HepG2 (cell line): ENCODE data around the gene TEKT3. TPM values are rescaled to one million over a fixed set of nuclear protein-coding genes. Genes with fewer than 3 reads are reported as not detected.

Experiments used
- ATAC-seq: fragments of 200-7000 bp; cut with Tn5 transposase; 3 replicates; pipeline ENCODE4 v1.9.1; 2020; ENCODE audit warnings: mild to moderate bottlenecking, moderate library complexity
- BruUV-seq: library from RNA; stranded (reverse); fragments of 400-500 nt; replicated peaks from 2 replicates; lab custom pipeline; 2021; lab: Mats Ljungman, UMichigan
- CTCF ChIA-PET: fragments of 300-600 bp; formaldehyde crosslinking; extraction: SDS; loops from one replicate; lab custom pipeline; 2021; ENCODE audit warnings: low total read pairs, inconsistent platforms, low intra/inter-chr PET ratio; lab: Yijun Ruan, JAX
- POLR2A ChIA-PET: fragments of 350-600 bp; sonication (Branson Sonifier 250); formaldehyde crosslinking; loops from one replicate; lab custom pipeline; 2020; ENCODE audit warnings: antibody characterized with exemption, inconsistent platforms; lab: Yijun Ruan, JAX
- DNase-seq: peaks from one replicate; pipeline ENCODE4 v3.0.0-alpha.2; 2015; ENCODE audit warnings: low spot score
- FAIRE-seq: peaks from 3 replicates; lab custom pipeline; 2011; peaks lifted over from hg19 to GRCh38; lab: Jason Lieb, UNC
- H2AFZ ChIP-seq: one replicate; pipeline ENCODE4 v1.6.1; 2011; ENCODE audit warnings: low read length, inconsistent platforms
- H3K27ac ChIP-seq: fragments of 300-600 bp; 3 replicates; pipeline ENCODE4 v1.8.0; 2011; ENCODE audit warnings: mixed run types, mild to moderate bottlenecking, mixed read lengths, low read length, inconsistent platforms; ENCODE audit not compliant: insufficient read depth; ENCODE audit errors: extremely low read length
- H3K27me3 ChIP-seq, 2 experiments: fragments of 200-600 bp in 1 of 2; 2 replicates in 1 of 2; 3 replicates in 1 of 2; pipeline versions ENCODE4 v1.6.0 to v1.8.0; 2011; ENCODE audit warnings: low read length in 2 of 2, mild to moderate bottlenecking in 2 of 2, moderate library complexity in 2 of 2, inconsistent platforms in 1 of 2; ENCODE audit not compliant: insufficient read depth in 2 of 2, control insufficient read depth in 1 of 2
- H3K36me3 ChIP-seq, 2 experiments: fragments of 200-600 bp in 1 of 2; replicated peaks in 1 of 2; 2 replicates in 1 of 2; 3 replicates in 1 of 2; pipeline versions ENCODE4 v1.5.1 to v1.8.0; 2011; ENCODE audit warnings: low read length in 2 of 2, inconsistent platforms in 1 of 2; ENCODE audit not compliant: insufficient read depth in 2 of 2, control insufficient read depth in 1 of 2
- H3K4me1 ChIP-seq: 2 replicates; pipeline ENCODE4 v1.5.1; 2012; ENCODE audit warnings: low read length, inconsistent platforms; ENCODE audit not compliant: insufficient read depth
- H3K4me2 ChIP-seq: 2 replicates; pipeline ENCODE4 v1.6.0; 2011; ENCODE audit warnings: low read depth, low read length, inconsistent platforms
- H3K4me3 ChIP-seq, 3 experiments: fragments of 200-600 bp in 1 of 3; sonication (generic), shearing (Covaris generic) in 1 of 3; replicated peaks in 1 of 3; 2 replicates each; pipeline ENCODE4 v1.5.1; 2011 to 2016; ENCODE audit warnings: low read length in 3 of 3, inconsistent platforms in 2 of 3, low read depth in 2 of 3, mild to moderate bottlenecking in 2 of 3, control low read depth in 1 of 3, mixed read lengths in 1 of 3; ENCODE audit not compliant: insufficient read depth in 1 of 3
- H3K79me2 ChIP-seq: one replicate; pipeline ENCODE4 v1.6.1; 2011; ENCODE audit warnings: low read length, inconsistent platforms; ENCODE audit not compliant: insufficient read depth
- H3K9ac ChIP-seq: 2 replicates; pipeline ENCODE4 v1.6.0; 2011; ENCODE audit warnings: mild to moderate bottlenecking, low read depth, low read length, inconsistent platforms; ENCODE audit not compliant: insufficient read depth
- H3K9me3 ChIP-seq: 2 replicates; pipeline ENCODE4 v1.5.1; 2012; ENCODE audit warnings: mild to moderate bottlenecking, low read length
- H4K20me1 ChIP-seq: 2 replicates; pipeline ENCODE4 v1.6.0; 2011; ENCODE audit warnings: inconsistent platforms, mild to moderate bottlenecking, low read length, moderate library complexity; ENCODE audit not compliant: insufficient read depth
- ATF6 ChIP-seq: sonication (generic); formaldehyde crosslinking; conservative IDR thresholded peaks from 2 replicates; pipeline ENCODE4 v1.4.0; 2020; ENCODE audit warnings: missing genetic modification reagents
- ATF7-NPFF ChIP-seq: sonication (generic); formaldehyde crosslinking; IDR thresholded peaks from 2 replicates; pipeline ENCODE4 v1.8.1; 2023; ENCODE audit warnings: mild to moderate bottlenecking, low read depth, missing genetic modification reagents, moderate library complexity
- GTF3A ChIP-seq: sonication (generic); formaldehyde crosslinking; conservative IDR thresholded peaks from 2 replicates; pipeline ENCODE4 v1.4.0; 2020; ENCODE audit warnings: mild to moderate bottlenecking, missing genetic modification reagents
- HNRNPK ChIP-seq: fragments of 200-400 bp; formaldehyde crosslinking; IDR thresholded peaks from 2 replicates; pipeline ENCODE4 v1.6.1; 2018; ENCODE audit warnings: low read length, low read depth, moderate library complexity, mild to moderate bottlenecking; ENCODE audit not compliant: poor library complexity, severe bottlenecking
- HOXA5 ChIP-seq: sonication (generic); formaldehyde crosslinking; IDR thresholded peaks from 2 replicates; pipeline ENCODE4 v1.4.0; 2020; ENCODE audit warnings: missing genetic modification reagents
- KLF9 ChIP-seq: IDR thresholded peaks from 2 replicates; pipeline ENCODE4 v1.6.1; 2016; ENCODE audit warnings: low read depth
- MAZ ChIP-seq, 2 experiments: sonication (generic) in 1 of 2; formaldehyde crosslinking in 1 of 2; IDR thresholded peaks; 2 replicates each; pipeline versions ENCODE4 v1.5.0 to v1.6.1; 2012 to 2020; ENCODE audit warnings: low read depth in 2 of 2, mild to moderate bottlenecking in 2 of 2, borderline replicate concordance in 1 of 2, improper control_type of control experiment in 1 of 2, low read length in 1 of 2, missing genetic modification reagents in 1 of 2, moderate library complexity in 1 of 2
- NFIC ChIP-seq: IDR thresholded peaks from 2 replicates; pipeline ENCODE4 v1.6.1; 2012; ENCODE audit warnings: mild to moderate bottlenecking, low read length, inconsistent platforms
- NFYB ChIP-seq: sonication (generic); formaldehyde crosslinking; IDR thresholded peaks from 2 replicates; pipeline ENCODE4 v1.4.0; 2020; ENCODE audit warnings: missing genetic modification reagents
- RARG ChIP-seq: sonication (generic); formaldehyde crosslinking; IDR thresholded peaks from 2 replicates; pipeline ENCODE4 v1.4.0; 2020; ENCODE audit warnings: low read depth, mild to moderate bottlenecking, missing genetic modification reagents
- THYN1 ChIP-seq: sonication (generic); formaldehyde crosslinking; IDR thresholded peaks from 2 replicates; pipeline ENCODE4 v1.8.1; 2023; ENCODE audit warnings: low read depth, mild to moderate bottlenecking, moderate library complexity, missing genetic modification reagents, borderline replicate concordance
- ZBTB4 ChIP-seq: sonication (generic); formaldehyde crosslinking; IDR thresholded peaks from 2 replicates; pipeline ENCODE4 v1.4.0; 2020; ENCODE audit warnings: missing genetic modification reagents, mild to moderate bottlenecking, borderline replicate concordance
- ZFP62 ChIP-seq: sonication (generic); formaldehyde crosslinking; IDR thresholded peaks from 2 replicates; pipeline ENCODE4 v1.4.0; 2020; ENCODE audit warnings: missing genetic modification reagents
- ZMYM3 ChIP-seq: sonication (generic); formaldehyde crosslinking; IDR thresholded peaks from 2 replicates; pipeline ENCODE4 v1.5.1; 2020; ENCODE audit warnings: mild to moderate bottlenecking, missing genetic modification reagents
- ZNF20 ChIP-seq: sonication (generic); formaldehyde crosslinking; IDR thresholded peaks from 2 replicates; pipeline ENCODE4 v1.4.0; 2020; ENCODE audit warnings: mild to moderate bottlenecking, moderate library complexity, missing genetic modification reagents
- ZNF263 ChIP-seq: sonication (generic); formaldehyde crosslinking; IDR thresholded peaks from 2 replicates; pipeline ENCODE4 v1.4.0; 2020; ENCODE audit warnings: missing genetic modification reagents
- ZNF264 ChIP-seq: sonication (generic); formaldehyde crosslinking; IDR thresholded peaks from 2 replicates; pipeline ENCODE4 v1.4.0; 2020; ENCODE audit warnings: missing genetic modification reagents
- ZNF468 ChIP-seq: sonication (generic); formaldehyde crosslinking; IDR thresholded peaks from 2 replicates; pipeline ENCODE4 v1.8.0; 2022; ENCODE audit warnings: mild to moderate bottlenecking, moderate library complexity, missing genetic modification reagents
- ZNF557 ChIP-seq: sonication (generic); formaldehyde crosslinking; IDR thresholded peaks from 2 replicates; pipeline ENCODE4 v1.4.0; 2020; ENCODE audit warnings: missing genetic modification reagents
- ZNF713 ChIP-seq: sonication (generic); formaldehyde crosslinking; IDR thresholded peaks from 2 replicates; pipeline ENCODE4 v1.4.0; 2020; ENCODE audit warnings: mild to moderate bottlenecking, missing genetic modification reagents
- WGBS: methylation state at CpG from one replicate; pipeline ENCODE4 v1.1.6; 2017; ENCODE audit warnings: low lambda C conversion rate; 5-methylcytosine and 5-hydroxymethylcytosine counted together
- in situ Hi-C: cut with HindIII; loops from 2 replicates; pipeline ENCODE4 v1.10.0; 2017; ENCODE audit warnings: low pct_unique_long_range_greater_than_20kb; ENCODE audit not compliant: extremely low pct_ligation_motif_present
- intact Hi-C: fragments of 100-400 bp; cut with micrococcal nuclease; formaldehyde crosslinking; loops from one replicate; pipeline ENCODE4 v1.10.0; 2022; ENCODE audit not compliant: unreplicated experiment
- polyA plus RNA-seq, 8 experiments: library from polyadenylated mRNA; depleted of rRNA in 3 of 8; stranded (reverse) in 7 of 8; unstranded in 1 of 8; fragments of >200 nt; fragmentation: Illumina TruSeq in 4 of 8; extraction: Trizol in 4 of 8; gene quantifications; 2 replicates each; pipeline versions ENCODE4 v1.2.1 to v1.2.3, GENCODE V29; 2011 to 2016; ENCODE audit warnings: low read depth in 4 of 8, missing spikeins in 1 of 8, mixed read lengths in 1 of 8; ENCODE audit not compliant: insufficient read depth in 1 of 8
- total RNA-seq, 5 experiments: library from RNA; depleted of rRNA; stranded (reverse); fragments of >200 nt; fragmentation: Illumina TruSeq; extraction: Trizol; gene quantifications; 2 replicates each; pipeline ENCODE4 v1.2.3, GENCODE V29; 2016; ENCODE audit warnings: low read depth in 1 of 5

TEKT3 gene
- total and polyA plus RNA-seq, 2 of the 13 experiments (the other 11 are each of a cell fraction or from before 2014, with no cell fraction given) = 0.58 to 0.82 TPM

GRCh38 chr17:15309236-15309635 is 32.2 kb downstream of the TEKT3 start (continued):
- TF ChIP-seq ZBTB4 (CRISPR knock-in tag) (no peak), GTF3A (CRISPR knock-in tag) (no peak), ZMYM3 (CRISPR knock-in tag) (no peak)

- intact Hi-C loops = no loop called here
- in situ Hi-C loops = no loop called here
- H3K4me3 ChIP-seq = no peak overlapping the region
- no peaks in the 10 kb centered on the region for H3K36me3 ChIP-seq
- H3K27ac ChIP-seq = no peak overlapping the region
- H3K79me2 ChIP-seq = no peaks in the 10 kb centered on the region
- WGBS = 43% methylated on average over 7 of the region's 7 CpGs
- POLR2A ChIA-PET = no interaction called here
- DNase-seq (no peak), FAIRE-seq (no peak), ATAC-seq (no peak)
- no TSS peak for BruUV-seq
- no peaks in the 10 kb centered on the region for H4K20me1 ChIP-seq
- no peaks in the 10 kb centered on the region for H3K9me3 ChIP-seq
- no peak overlapping the region for H3K4me2 ChIP-seq
- no peaks in the 10 kb centered on the region for H3K4me1 ChIP-seq
- H3K27me3 ChIP-seq = peaks cover 0 to 13% of the 10 kb centered on the region in 2 experiments; a peak in 3 of 5 replicates
- CTCF ChIA-PET = no interaction called here
- no peak overlapping the region for H3K9ac ChIP-seq
- no peak overlapping the region for H2AFZ ChIP-seq
- TF ChIP-seq HOXA5 (CRISPR knock-in tag) (no peak), ZNF20 (CRISPR knock-in tag) (no peak), RARG (no peak), ZNF557 (CRISPR knock-in tag) (no peak), ZNF264 (no peak), NFIC (no peak), NFYB (CRISPR knock-in tag) (no peak), ATF7-NPFF (CRISPR knock-in tag) (no peak), ZNF713 (CRISPR knock-in tag) (no peak), THYN1 (CRISPR knock-in tag) (no peak), ATF6 (CRISPR knock-in tag) (no peak), MAZ (IDR thresholded peaks at IDR 0.05; ENCODE audit: borderline replicate concordance, low read depth, low read length) (no peak), MAZ (CRISPR knock-in tag; IDR thresholded peaks at IDR 0.05; ENCODE audit: low read depth) (no peak), HNRNPK (no peak), KLF9 (CRISPR knock-in tag) (no peak), ZNF263 (no peak), ZNF468 (CRISPR knock-in tag) (no peak), ZFP62 (CRISPR knock-in tag) (no peak)
Observed at GRCh38 chr17:15308758-15309157, 32.6 kb downstream of the TEKT3 start.
